GM23338 (cell line): ENCODE results near the gene CACNA1F. TPM values are rescaled to one million over a fixed set of nuclear protein-coding genes. Genes with fewer than 3 reads are reported as not detected.

Experiments
- ATAC-seq: fragments of 200-7000 bp; cut with Tn5 transposase; 3 replicates; pipeline ENCODE4 v1.9.1; 2020
- DNase-seq: peaks from one replicate; pipeline ENCODE4 v3.0.0-alpha.2; 2015; ENCODE audit warnings: low spot score
- H2AFZ ChIP-seq: fragments of 200-600 bp; sonication (generic); 2 replicates; pipeline ENCODE4 v1.8.0; 2016; ENCODE audit warnings: antibody characterized with exemption, mild to moderate bottlenecking, moderate library complexity
- H3F3A ChIP-seq: fragments of 200-600 bp; sonication (generic); replicated peaks from 2 replicates; pipeline ENCODE4 v1.8.0; 2017; ENCODE audit warnings: antibody characterized with exemption, mixed run types, low read depth
- H3K27ac ChIP-seq: fragments of 200-600 bp; sonication (generic); 2 replicates; pipeline ENCODE4 v1.6.1; 2016; ENCODE audit warnings: low read depth
- H3K27me3 ChIP-seq: fragments of 200-600 bp; sonication (generic); 2 replicates; pipeline ENCODE4 v1.8.0; 2016; ENCODE audit warnings: mild to moderate bottlenecking, mixed run types, moderate library complexity; ENCODE audit not compliant: insufficient read depth
- H3K36me3 ChIP-seq: fragments of 200-600 bp; sonication (generic); 2 replicates; pipeline ENCODE4 v1.8.0; 2016; ENCODE audit warnings: mild to moderate bottlenecking; ENCODE audit not compliant: insufficient read depth
- H3K4me1 ChIP-seq: fragments of 200-600 bp; sonication (generic); 2 replicates; pipeline ENCODE4 v1.8.0; 2016; ENCODE audit warnings: mild to moderate bottlenecking, moderate library complexity; ENCODE audit not compliant: insufficient read depth
- H3K4me2 ChIP-seq: fragments of 200-600 bp; sonication (generic); 2 replicates; pipeline ENCODE4 v1.7.1; 2017; ENCODE audit warnings: mixed run types
- H3K4me3 ChIP-seq: fragments of 200-600 bp; sonication (generic); 2 replicates; pipeline ENCODE4 v1.6.1; 2016; ENCODE audit warnings: mixed run types
- H3K79me2 ChIP-seq: fragments of 200-600 bp; sonication (generic); replicated peaks from 2 replicates; pipeline ENCODE4 v1.8.0; 2017; ENCODE audit warnings: mild to moderate bottlenecking; ENCODE audit not compliant: insufficient read depth
- H3K9me2 ChIP-seq: fragments of 200-600 bp; sonication (generic); 2 replicates; pipeline ENCODE4 v1.8.0; 2017; ENCODE audit not compliant: insufficient read depth
- H4K20me1 ChIP-seq: fragments of 200-600 bp; sonication (generic); replicated peaks from 2 replicates; pipeline ENCODE4 v1.8.0; 2017; ENCODE audit warnings: mild to moderate bottlenecking; ENCODE audit not compliant: insufficient read depth
- H3K27ac Mint-ChIP-seq: 2 replicates; pipeline ENCODE4 v1.8.0; 2020; ENCODE audit warnings: inconsistent platforms, mild to moderate bottlenecking, moderate library complexity, mixed read lengths
- H3K27me3 Mint-ChIP-seq: 3 replicates; pipeline ENCODE4 v1.8.0; 2022; ENCODE audit warnings: low read depth, mild to moderate bottlenecking, moderate library complexity, mixed read lengths, inconsistent platforms; ENCODE audit not compliant: insufficient read depth, poor library complexity
- H3K36me3 Mint-ChIP-seq: 3 replicates; pipeline ENCODE4 v1.8.0; 2021; ENCODE audit warnings: low read depth, mild to moderate bottlenecking, inconsistent platforms, moderate library complexity, mixed read lengths
- H3K4me1 Mint-ChIP-seq: 3 replicates; pipeline ENCODE4 v1.8.0; 2020; ENCODE audit warnings: mild to moderate bottlenecking, inconsistent platforms, mixed read lengths
- H3K4me3 Mint-ChIP-seq: 3 replicates; pipeline ENCODE4 v1.8.0; 2021; ENCODE audit warnings: moderate library complexity, mild to moderate bottlenecking, inconsistent platforms, mixed read lengths
- H3K9me3 Mint-ChIP-seq: 3 replicates; pipeline ENCODE4 v1.8.0; 2020; ENCODE audit warnings: moderate library complexity, mild to moderate bottlenecking, inconsistent platforms, mixed read lengths
- CREB1 ChIP-seq: fragments of 250-450 bp; sonication (Bioruptor Pico); IDR thresholded peaks from 2 replicates; pipeline ENCODE4 v1.5.0; 2020; ENCODE audit warnings: low read depth, mild to moderate bottlenecking, moderate library complexity
- EZH2 ChIP-seq: fragments of 200-600 bp; sonication (generic); IDR thresholded peaks from one replicate; pipeline ENCODE4 v1.8.0; 2017; ENCODE audit warnings: antibody characterized with exemption, mild to moderate bottlenecking, low read depth; ENCODE audit not compliant: unreplicated experiment
- EZH2phosphoT487 ChIP-seq: fragments of 200-600 bp; sonication (generic); IDR thresholded peaks from one replicate; pipeline ENCODE4 v1.8.1; 2018; ENCODE audit warnings: antibody characterized with exemption; ENCODE audit not compliant: unreplicated experiment
- JUNB ChIP-seq: IDR thresholded peaks from one replicate; pipeline ENCODE4 v1.6.1; 2016; ENCODE audit warnings: antibody characterized with exemption; ENCODE audit not compliant: unreplicated experiment
- NANOG ChIP-seq: IDR thresholded peaks from 2 replicates; pipeline ENCODE4 v1.6.1; 2016; ENCODE audit warnings: antibody characterized with exemption, borderline replicate concordance
- POLR2AphosphoS5 ChIP-seq: IDR thresholded peaks from 2 replicates; pipeline ENCODE4 v1.6.1; 2016; ENCODE audit warnings: antibody characterized with exemption, low read depth
- REST ChIP-seq: IDR thresholded peaks from one replicate; pipeline ENCODE4 v1.6.1; 2018; ENCODE audit warnings: antibody characterized with exemption; ENCODE audit not compliant: unreplicated experiment
- STAT1 ChIP-seq: IDR thresholded peaks from one replicate; pipeline ENCODE4 v1.6.1; 2016; ENCODE audit warnings: antibody characterized with exemption; ENCODE audit not compliant: unreplicated experiment
- ZNF114 ChIP-seq: fragments of 250-450 bp; sonication (Bioruptor Pico); IDR thresholded peaks from 2 replicates; pipeline ENCODE4 v1.5.0; 2020; ENCODE audit warnings: mild to moderate bottlenecking, moderate library complexity
- ZNF331 ChIP-seq: fragments of 250-450 bp; sonication (Bioruptor Pico); IDR thresholded peaks from 2 replicates; pipeline ENCODE4 v1.5.0; 2020; ENCODE audit warnings: low read depth, mild to moderate bottlenecking, moderate library complexity
- ZNF462 ChIP-seq: fragments of 250-450 bp; sonication (Bioruptor Pico); IDR thresholded peaks from 2 replicates; pipeline ENCODE4 v1.5.0; 2020; ENCODE audit warnings: mild to moderate bottlenecking, moderate library complexity
- polyA plus RNA-seq: library from polyadenylated mRNA; unstranded; fragments of >200 nt; fragmentation: Nextera tagmentation; extraction: Ambion mirVana; gene quantifications from 2 replicates; pipeline ENCODE4 v1.2.1, GENCODE V29; 2016
- total RNA-seq: library from RNA; depleted of rRNA; stranded (reverse); fragments of >200 nt; shearing (Covaris generic); gene quantifications from 2 replicates; pipeline ENCODE4 v1.2.3, GENCODE V29; 2014
- TF ChIP-seq, protein P1 (sequence below): IDR thresholded peaks from 2 replicates; pipeline ENCODE4 v1.6.1; 2016; ENCODE audit warnings: antibody characterized with exemption
- TF ChIP-seq, protein P2 (sequence below), 2 experiments: fragments of 200-600 bp in 1 of 2; sonication (generic) in 1 of 2; conservative IDR thresholded peaks; 2 replicates each; pipeline versions ENCODE4 v1.5.1 to v1.6.1; 2016 to 2017; ENCODE audit warnings: antibody characterized with exemption in 2 of 2, low read depth in 2 of 2, mild to moderate bottlenecking in 2 of 2, moderate library complexity in 1 of 2

CACNA1F gene
- total and polyA plus RNA-seq, 2 experiments from 2014 or later: 0.44 to 0.90 TPM

- no peak overlapping the region for H3K4me2 ChIP-seq
- H3K4me3 Mint-ChIP-seq: no peak overlapping the region
- H2AFZ ChIP-seq: no peak overlapping the region
- TF ChIP-seq, protein P1, sequence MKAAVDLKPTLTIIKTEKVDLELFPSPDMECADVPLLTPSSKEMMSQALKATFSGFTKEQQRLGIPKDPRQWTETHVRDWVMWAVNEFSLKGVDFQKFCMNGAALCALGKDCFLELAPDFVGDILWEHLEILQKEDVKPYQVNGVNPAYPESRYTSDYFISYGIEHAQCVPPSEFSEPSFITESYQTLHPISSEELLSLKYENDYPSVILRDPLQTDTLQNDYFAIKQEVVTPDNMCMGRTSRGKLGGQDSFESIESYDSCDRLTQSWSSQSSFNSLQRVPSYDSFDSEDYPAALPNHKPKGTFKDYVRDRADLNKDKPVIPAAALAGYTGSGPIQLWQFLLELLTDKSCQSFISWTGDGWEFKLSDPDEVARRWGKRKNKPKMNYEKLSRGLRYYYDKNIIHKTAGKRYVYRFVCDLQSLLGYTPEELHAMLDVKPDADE: no peak
- TF ChIP-seq EZH2phosphoT487 (no peak), NANOG (no peak), POLR2AphosphoS5 (no peak), CREB1 (CRISPR knock-in tag) (no peak), ZNF331 (no peak), EZH2 (no peak), ZNF462 (CRISPR knock-in tag) (no peak), ZNF114 (no peak), REST (no peak), STAT1 (no peak), JUNB (no peak)
- TF ChIP-seq, protein P2, sequence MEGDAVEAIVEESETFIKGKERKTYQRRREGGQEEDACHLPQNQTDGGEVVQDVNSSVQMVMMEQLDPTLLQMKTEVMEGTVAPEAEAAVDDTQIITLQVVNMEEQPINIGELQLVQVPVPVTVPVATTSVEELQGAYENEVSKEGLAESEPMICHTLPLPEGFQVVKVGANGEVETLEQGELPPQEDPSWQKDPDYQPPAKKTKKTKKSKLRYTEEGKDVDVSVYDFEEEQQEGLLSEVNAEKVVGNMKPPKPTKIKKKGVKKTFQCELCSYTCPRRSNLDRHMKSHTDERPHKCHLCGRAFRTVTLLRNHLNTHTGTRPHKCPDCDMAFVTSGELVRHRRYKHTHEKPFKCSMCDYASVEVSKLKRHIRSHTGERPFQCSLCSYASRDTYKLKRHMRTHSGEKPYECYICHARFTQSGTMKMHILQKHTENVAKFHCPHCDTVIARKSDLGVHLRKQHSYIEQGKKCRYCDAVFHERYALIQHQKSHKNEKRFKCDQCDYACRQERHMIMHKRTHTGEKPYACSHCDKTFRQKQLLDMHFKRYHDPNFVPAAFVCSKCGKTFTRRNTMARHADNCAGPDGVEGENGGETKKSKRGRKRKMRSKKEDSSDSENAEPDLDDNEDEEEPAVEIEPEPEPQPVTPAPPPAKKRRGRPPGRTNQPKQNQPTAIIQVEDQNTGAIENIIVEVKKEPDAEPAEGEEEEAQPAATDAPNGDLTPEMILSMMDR (conservative IDR thresholded peaks at IDR 0.05; ENCODE audit: low read depth in 2 of 2): no peak
- peaks cover 2% of the 10 kb centered on the region; the same call in 1 of the 3 replicates for H3K36me3 Mint-ChIP-seq
- no peaks in the 10 kb centered on the region for H3K9me2 ChIP-seq
- H3K79me2 ChIP-seq: no peaks in the 10 kb centered on the region
- H3K36me3 ChIP-seq: no peaks in the 10 kb centered on the region
- no peak overlapping the region for H3K4me3 ChIP-seq
- H3K27ac ChIP-seq: no peak overlapping the region
- H3K27me3 ChIP-seq: no peaks in the 10 kb centered on the region
- peaks cover 14% of the 10 kb centered on the region for H3K27me3 Mint-ChIP-seq
- ATAC-seq: no peak
- H3F3A ChIP-seq: no peaks in the 10 kb centered on the region; the same call in 1 of the 2 replicates
- H3K4me1 Mint-ChIP-seq: peaks cover 21% of the 10 kb centered on the region
- DNase-seq: no peak
- no peak overlapping the region for H3K27ac Mint-ChIP-seq
- H3K9me3 Mint-ChIP-seq: no peaks in the 10 kb centered on the region
- H4K20me1 ChIP-seq: no peaks in the 10 kb centered on the region
- no peaks in the 10 kb centered on the region; the same call in 1 of the 2 replicates for H3K4me1 ChIP-seq
These were observed 44.6 kb downstream of the CACNA1F start for GRCh38 chrX:49188468-49189076.
